Measurements from ENCODE around the gene ABCC6. TPM values are rescaled to one million over a fixed set of nuclear protein-coding genes. Genes with fewer than 3 reads are reported as not detected.

ABCC6 gene
- total RNA-seq, 1 experiment from 2014 or later = 2.9 TPM

GRCh38 chr16:16139061-16139460 is 84.2 kb downstream of the ABCC6 start:
- DNase-seq (ENCODE audit: low read depth, low spot score) (no peak), ATAC-seq (no peak)
- intact Hi-C loops (cut with micrococcal nuclease; ENCODE audit: unreplicated experiment) (no loop called here), in situ Hi-C loops (cut with HindIII; ENCODE audit: low pct_unique_long_range_greater_than_20kb, low sequenced_read_pairs) (no loop called here)
- no TSS peak for BruUV-seq (replicated peaks)
- H3K9me3 ChIP-seq (ENCODE audit: control insufficient read depth, insufficient read depth, low read depth, low read length) = no peaks in the 10 kb centered on the region
- POLR2A ChIA-PET = interaction anchor here (0.6 kb wide), 1 partner anchor 267 kb away, joined by 3 read pairs; no protein-coding TSS in a partner anchor
- no peak overlapping the region for H3K4me3 ChIP-seq (ENCODE audit: low read depth in 2 of 2, low read length in 2 of 2)
- CTCF ChIA-PET = no interaction called here
- H3K27ac ChIP-seq (ENCODE audit: low read length) = no peak overlapping the region
- no peak for TF ChIP-seq TCF7L2 (IDR thresholded peaks at IDR 0.05; ENCODE audit: low read depth, low read length)
- no peak for TF ChIP-seq POLR2AphosphoS5 (IDR thresholded peaks at IDR 0.05; ENCODE audit: low read depth, low read length)
- no peak for TF ChIP-seq CTCF (IDR thresholded peaks at IDR 0.05)
- TF ChIP-seq REST (IDR thresholded peaks at IDR 0.05; ENCODE audit: insufficient read depth in 1 of 2, low read depth in 2 of 2, low read length in 1 of 2) = no peak
- no peak for TF ChIP-seq SIN3A (IDR thresholded peaks at IDR 0.05; ENCODE audit: borderline replicate concordance, insufficient read depth, low read depth, low read length)
- H3K27me3 ChIP-seq (ENCODE audit: control insufficient read depth, insufficient read depth, low read length) = no peaks in the 10 kb centered on the region
- H3K36me3 ChIP-seq (ENCODE audit: control insufficient read depth, insufficient read depth, low read length) = peaks cover 54% of the 10 kb centered on the region
- no peaks in the 10 kb centered on the region for H3K4me1 ChIP-seq (ENCODE audit: control insufficient read depth, insufficient read depth, low read length)

- H3K27ac ChIP-seq (ENCODE audit: low read length) = no peak overlapping the region
- BruUV-seq (replicated peaks) = no TSS peak
- DNase-seq (ENCODE audit: low read depth, low spot score) (no peak), ATAC-seq (no peak)
- intact Hi-C loops (cut with micrococcal nuclease; ENCODE audit: unreplicated experiment) (no loop called here), in situ Hi-C loops (cut with HindIII; ENCODE audit: low pct_unique_long_range_greater_than_20kb, low sequenced_read_pairs) (no loop called here)
- ChIA-PET CTCF (no interaction called here), POLR2A (no interaction called here)
- H3K4me3 ChIP-seq (ENCODE audit: low read depth in 2 of 2, low read length in 2 of 2) = no peak overlapping the region
- no peaks in the 10 kb centered on the region for H3K27me3 ChIP-seq (ENCODE audit: control insufficient read depth, insufficient read depth, low read length)
- H3K4me1 ChIP-seq (ENCODE audit: control insufficient read depth, insufficient read depth, low read length) = no peaks in the 10 kb centered on the region
- H3K36me3 ChIP-seq (ENCODE audit: control insufficient read depth, insufficient read depth, low read length) = peaks cover 57% of the 10 kb centered on the region
- H3K9me3 ChIP-seq (ENCODE audit: control insufficient read depth, insufficient read depth, low read depth, low read length) = no peaks in the 10 kb centered on the region
- TF ChIP-seq CTCF (IDR thresholded peaks at IDR 0.05) = no peak
- TF ChIP-seq POLR2AphosphoS5 (IDR thresholded peaks at IDR 0.05; ENCODE audit: low read depth, low read length) = no peak
- TF ChIP-seq REST (IDR thresholded peaks at IDR 0.05; ENCODE audit: insufficient read depth in 1 of 2, low read depth in 2 of 2, low read length in 1 of 2) = no peak
- no peak for TF ChIP-seq SIN3A (IDR thresholded peaks at IDR 0.05; ENCODE audit: borderline replicate concordance, insufficient read depth, low read depth, low read length)
- no peak for TF ChIP-seq TCF7L2 (IDR thresholded peaks at IDR 0.05; ENCODE audit: low read depth, low read length)
Observed at GRCh38 chr16:16138034-16138635, 85.2 kb downstream of the ABCC6 start.
